Activated naive CD4-positive, alpha-beta T cell treated with anti-CD3 and anti-CD28 coated beads, Interleukin-2, amount 50 U/mL, for 72 hours (primary cell): ENCODE data around the gene TRIM73. TPM values are rescaled to one million over a fixed set of nuclear protein-coding genes. Genes with fewer than 3 reads are reported as not detected.
"Not testable (repeated sequence)": the region's sequence is repeated elsewhere in the genome, so short reads cannot be mapped to it uniquely, and the experiment has no call there.

Experiments
- ATAC-seq, 2 donors: fragments of 150-1000 bp; cut with Tn5 transposase; 2 replicates each; pipeline ENCODE4 v1.10.0; 2021; ENCODE audit warnings: mild to moderate bottlenecking in 2 of 2, moderate library complexity in 2 of 2
- DNase-seq, 2 donors: peaks; one replicate each; pipeline ENCODE4 v3.0.0; 2021 to 2022; ENCODE audit warnings: low spot score in 2 of 2
- H3K27ac Mint-ChIP-seq, 2 donors: one replicate each; pipeline ENCODE4 v1.8.0; 2022; ENCODE audit warnings: mild to moderate bottlenecking in 2 of 2, mixed read lengths in 2 of 2
- H3K36me3 Mint-ChIP-seq, 2 donors: one replicate each; pipeline ENCODE4 v1.8.0; 2022; ENCODE audit warnings: mixed read lengths in 2 of 2
- H3K9me3 Mint-ChIP-seq, 2 donors: one replicate each; pipeline ENCODE4 v1.8.0; 2022; ENCODE audit warnings: mixed read lengths in 2 of 2
- total RNA-seq, 2 donors: library from RNA; stranded (reverse); gene quantifications; one replicate each; pipeline ENCODE4 v1.2.3, GENCODE V29; 2022

TRIM73 gene
- total RNA-seq, 2 donors from 2014 or later, result 3.9 to 8.9 TPM

- H3K36me3 Mint-ChIP-seq, DNase-seq, H3K9me3 Mint-ChIP-seq, H3K27ac Mint-ChIP-seq: not testable (repeated sequence)
- ATAC-seq, result peak; percentile 86 to 88
Measured at GRCh38 chr7:75452494-75452955, 57.1 kb downstream of the TRIM73 start.

Other genes with a start within 250 kb of the TRIM73 start
- 100 to 1,000 TPM in 1 of 2 donors, 10 to 100 TPM in 1; 54.1 to 111 TPM for gene POM121C, start 90.7 kb downstream of the TRIM73 start, total RNA-seq
- gene SPDYE5, start 96.7 kb downstream of the TRIM73 start, total RNA-seq, result not detected